Keratinocyte (primary cell): ENCODE data around the gene PTGES.

Source experiments
- EZH2 ChIP-seq: IDR thresholded peaks from one replicate; pipeline ENCODE4 v1.6.1; 2012; ENCODE audit warnings: inconsistent platforms, mild to moderate bottlenecking, low read length, moderate library complexity
- TF ChIP-seq, protein P1 (sequence below), 3 experiments: IDR thresholded peaks in 1 of 3; conservative IDR thresholded peaks in 1 of 3; optimal IDR thresholded peaks in 1 of 3; 2 replicates in 2 of 3; 3 replicates in 1 of 3; pipeline versions ENCODE3 to v1.5.1; 2011; ENCODE audit warnings: low read length in 3 of 3, mild to moderate bottlenecking in 3 of 3, moderate library complexity in 2 of 3, control low read depth in 1 of 3, inconsistent platforms in 1 of 3; ENCODE audit not compliant: insufficient read depth in 2 of 3; ENCODE audit errors: extremely low read depth in 1 of 3

DNA sequence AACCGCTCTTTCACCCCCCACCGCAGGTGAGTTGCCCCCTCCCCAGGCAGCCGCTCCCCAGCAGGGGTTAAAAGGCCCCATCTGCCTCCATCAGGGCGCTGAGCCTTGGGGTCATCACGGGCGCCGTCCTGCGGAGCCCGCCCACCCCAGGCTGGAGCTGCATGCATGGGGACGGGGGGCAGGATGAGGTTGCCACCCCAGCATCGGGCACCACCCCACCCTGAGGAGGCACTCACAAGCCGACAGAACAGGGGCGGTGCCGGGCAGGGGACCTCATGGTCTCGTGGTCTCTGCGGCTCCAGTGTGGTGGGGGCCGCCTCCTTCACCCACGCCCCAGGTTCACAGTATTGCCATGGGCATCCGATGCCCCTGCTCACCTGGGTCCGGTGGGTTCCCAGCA lies 16.5 kb downstream of the PTGES start:
- no peak for TF ChIP-seq EZH2
- TF ChIP-seq, protein P1, sequence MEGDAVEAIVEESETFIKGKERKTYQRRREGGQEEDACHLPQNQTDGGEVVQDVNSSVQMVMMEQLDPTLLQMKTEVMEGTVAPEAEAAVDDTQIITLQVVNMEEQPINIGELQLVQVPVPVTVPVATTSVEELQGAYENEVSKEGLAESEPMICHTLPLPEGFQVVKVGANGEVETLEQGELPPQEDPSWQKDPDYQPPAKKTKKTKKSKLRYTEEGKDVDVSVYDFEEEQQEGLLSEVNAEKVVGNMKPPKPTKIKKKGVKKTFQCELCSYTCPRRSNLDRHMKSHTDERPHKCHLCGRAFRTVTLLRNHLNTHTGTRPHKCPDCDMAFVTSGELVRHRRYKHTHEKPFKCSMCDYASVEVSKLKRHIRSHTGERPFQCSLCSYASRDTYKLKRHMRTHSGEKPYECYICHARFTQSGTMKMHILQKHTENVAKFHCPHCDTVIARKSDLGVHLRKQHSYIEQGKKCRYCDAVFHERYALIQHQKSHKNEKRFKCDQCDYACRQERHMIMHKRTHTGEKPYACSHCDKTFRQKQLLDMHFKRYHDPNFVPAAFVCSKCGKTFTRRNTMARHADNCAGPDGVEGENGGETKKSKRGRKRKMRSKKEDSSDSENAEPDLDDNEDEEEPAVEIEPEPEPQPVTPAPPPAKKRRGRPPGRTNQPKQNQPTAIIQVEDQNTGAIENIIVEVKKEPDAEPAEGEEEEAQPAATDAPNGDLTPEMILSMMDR (optimal IDR thresholded peaks at IDR 0.05 in 1 of 3, IDR thresholded peaks at IDR 0.05 in 1 of 3, conservative IDR thresholded peaks at IDR 0.05 in 1 of 3; ENCODE audit: extremely low read depth in 1 of 3, insufficient read depth in 2 of 3, low read length in 3 of 3) = no peak
